Measurements from ENCODE around the gene RARRES2. TPM values are rescaled to one million over a fixed set of nuclear protein-coding genes. Genes with fewer than 3 reads are reported as not detected.
A peak's percentile ranks its signal among the peaks of the same experiment; 100 is the strongest.

The RARRES2 gene
- total RNA-seq, 1 experiment from 2014 or later = 60.9 TPM

DNA sequence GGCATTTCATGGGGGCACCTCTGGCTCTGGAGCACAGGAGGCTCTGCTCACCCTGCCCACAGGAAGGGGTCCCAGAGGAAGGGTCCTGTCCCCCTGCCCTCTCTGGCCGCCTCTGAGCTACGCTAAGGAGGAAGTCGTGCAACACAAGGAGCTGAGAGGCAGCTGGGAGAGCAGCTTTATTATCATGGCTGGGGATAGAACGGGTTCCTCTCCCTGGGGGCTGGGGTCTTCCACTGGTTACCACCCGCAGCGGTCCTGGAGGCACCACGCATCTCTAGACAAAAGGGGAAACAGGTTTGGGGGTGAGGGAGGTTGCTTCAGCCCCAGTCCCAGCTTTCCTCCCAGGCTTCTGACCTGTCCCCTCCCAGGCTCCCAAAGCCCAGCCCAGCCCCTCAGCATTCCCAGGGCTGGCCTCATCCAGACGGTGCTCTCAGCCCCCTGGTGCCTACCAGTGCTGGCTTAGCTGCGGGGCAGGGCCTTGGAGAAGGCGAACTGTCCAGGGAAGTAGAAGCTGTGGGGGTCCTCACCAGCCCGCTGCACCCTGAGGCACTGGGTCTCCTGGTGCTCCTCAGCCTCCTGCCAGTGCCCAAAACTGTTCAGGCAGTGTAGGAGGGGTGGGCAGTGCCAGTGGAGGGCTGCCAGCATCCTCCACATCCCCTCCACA is 3.1 kb downstream of the RARRES2 start:
- Histone ChIP-seq H3K79me2 (ENCODE audit: insufficient read depth, low read length) (no peaks in the 10 kb centered on the region), H3K23ac (ENCODE audit: insufficient read length, low read depth, low read length) (no peak overlapping the region), H2AK5ac (ENCODE audit: insufficient read length, low read length) (no peak overlapping the region), H3K27ac (ENCODE audit: insufficient read length, low read depth, low read length) (no peak overlapping the region), H3K9ac (ENCODE audit: extremely low read depth, insufficient read length, low read length) (no peak overlapping the region), H3K4me1 (ENCODE audit: insufficient read depth, low read length) (no peaks in the 10 kb centered on the region; the same call in 1 of the 2 replicates), H3T11ph (ENCODE audit: low read length) (no peak overlapping the region), H3K18ac (ENCODE audit: insufficient read length, low read depth, low read length) (no peak overlapping the region), H2BK5ac (ENCODE audit: insufficient read length, low read length) (no peak overlapping the region), H3K4ac (ENCODE audit: low read depth, low read length) (no peak overlapping the region), H2BK12ac (ENCODE audit: insufficient read length, low read depth, low read length) (no peak overlapping the region), H3K23me2 (ENCODE audit: insufficient read length, low read depth, low read length, poor library complexity, severe bottlenecking) (peaks cover 16% of the 10 kb centered on the region), H4K5ac (ENCODE audit: insufficient read length, low read depth, low read length) (no peak overlapping the region), H4K91ac (ENCODE audit: insufficient read length, low read depth, low read length) (no peak overlapping the region), H4K20me1 (ENCODE audit: control insufficient read depth, insufficient read depth, insufficient read length) (no peaks in the 10 kb centered on the region), H2BK15ac (ENCODE audit: low read depth, low read length) (no peak overlapping the region), H3K4me2 (ENCODE audit: insufficient read depth, insufficient read length, low read length) (no peak overlapping the region), H3K9me3 (ENCODE audit: control insufficient read depth, low read depth, low read length) (no peaks in the 10 kb centered on the region), H2BK20ac (ENCODE audit: low read depth, low read length, poor library complexity, severe bottlenecking) (no peak overlapping the region), H3K56ac (ENCODE audit: insufficient read length, low read depth, low read length) (no peak overlapping the region), H3K79me1 (ENCODE audit: insufficient read depth, low read depth, low read length, poor library complexity, severe bottlenecking) (no peaks in the 10 kb centered on the region), H2BK120ac (ENCODE audit: low read depth, low read length, poor library complexity, severe bottlenecking) (no peak overlapping the region), H4K8ac (replicated peaks; ENCODE audit: insufficient read length, low read depth, low read length) (no peak overlapping the region), H2AFZ (ENCODE audit: low read length) (no peak overlapping the region), H3K27me3 (ENCODE audit: insufficient read depth, low read length) (peaks cover 10% of the 10 kb centered on the region), H3K14ac (ENCODE audit: insufficient read depth, low read length) (no peak overlapping the region; the same call in 1 of the 2 replicates)
- TF ChIP-seq, protein P1, sequence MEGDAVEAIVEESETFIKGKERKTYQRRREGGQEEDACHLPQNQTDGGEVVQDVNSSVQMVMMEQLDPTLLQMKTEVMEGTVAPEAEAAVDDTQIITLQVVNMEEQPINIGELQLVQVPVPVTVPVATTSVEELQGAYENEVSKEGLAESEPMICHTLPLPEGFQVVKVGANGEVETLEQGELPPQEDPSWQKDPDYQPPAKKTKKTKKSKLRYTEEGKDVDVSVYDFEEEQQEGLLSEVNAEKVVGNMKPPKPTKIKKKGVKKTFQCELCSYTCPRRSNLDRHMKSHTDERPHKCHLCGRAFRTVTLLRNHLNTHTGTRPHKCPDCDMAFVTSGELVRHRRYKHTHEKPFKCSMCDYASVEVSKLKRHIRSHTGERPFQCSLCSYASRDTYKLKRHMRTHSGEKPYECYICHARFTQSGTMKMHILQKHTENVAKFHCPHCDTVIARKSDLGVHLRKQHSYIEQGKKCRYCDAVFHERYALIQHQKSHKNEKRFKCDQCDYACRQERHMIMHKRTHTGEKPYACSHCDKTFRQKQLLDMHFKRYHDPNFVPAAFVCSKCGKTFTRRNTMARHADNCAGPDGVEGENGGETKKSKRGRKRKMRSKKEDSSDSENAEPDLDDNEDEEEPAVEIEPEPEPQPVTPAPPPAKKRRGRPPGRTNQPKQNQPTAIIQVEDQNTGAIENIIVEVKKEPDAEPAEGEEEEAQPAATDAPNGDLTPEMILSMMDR (conservative IDR thresholded peaks at IDR 0.05) = no peak
- Mint-ChIP-seq H3K4me3 (peak overlapping the region in 1 of 2 experiments; percentile 96; a peak in 1 of 5 replicates), H3K27ac (peak overlapping the region in 2 of 3 experiments; percentile 48 to 80; a peak in 3 of 7 replicates), H3K4me1 (peaks cover 67 to 74% of the 10 kb centered on the region in 2 experiments), H3K27me3 (ENCODE audit: low read depth) (peaks cover 57% of the 10 kb centered on the region), H3K9me3 (peaks cover under 1 to 2% of the 10 kb centered on the region in 2 experiments; a peak in 3 of 5 replicates), H3K36me3 (ENCODE audit: insufficient read depth in 1 of 3, low read depth in 3 of 3) (peaks cover 25 to 33% (median 25%) of the 10 kb centered on the region in 3 experiments)
- DNase-seq = no peak
- WGBS (ENCODE audit: extremely low coverage, insufficient read length, low lambda C conversion rate) = no CpG with 5 or more reads among the region's 11 CpGs
